ENCODE results near the gene TBC1D2B. TPM values are rescaled to one million over a fixed set of nuclear protein-coding genes. Genes with fewer than 3 reads are reported as not detected.
A peak's percentile ranks its signal among the peaks of the same experiment; 100 is the strongest.

Gene TBC1D2B
- polyA plus RNA-seq, 1 donor (not counting 4 experiments of a cell fraction or from before 2014, with no cell fraction given) = 27.0 TPM

GRCh38 chr15:78055919-78056713 lies 21.4 kb downstream of the TBC1D2B start:
- H2AFZ ChIP-seq (ENCODE audit: control insufficient read depth, low read length) = no peak overlapping the region
- peak overlapping the region; percentile 82 for H3K27ac ChIP-seq (ENCODE audit: control insufficient read depth, insufficient read depth, low read length)
- H3K4me2 ChIP-seq (ENCODE audit: control insufficient read depth, extremely low read depth, insufficient read depth, low read depth, low read length) = peak overlapping the region; percentile 53
- H4K20me1 ChIP-seq (ENCODE audit: control insufficient read depth, extremely low read depth, insufficient read depth, low read length) = no peaks in the 10 kb centered on the region
- DNase-seq (ENCODE audit: low read depth, low spot score) (no peak), FAIRE-seq (no peak)
- H3K27me3 ChIP-seq (ENCODE audit: control insufficient read depth, extremely low read depth, insufficient read depth, low read length) = no peaks in the 10 kb centered on the region
- no peak overlapping the region for H3K4me3 ChIP-seq (ENCODE audit: control insufficient read depth in 2 of 3, extremely low read depth in 1 of 3, insufficient read depth in 2 of 3, low read depth in 1 of 3, low read length in 3 of 3)
- dilution Hi-C loops (cut with MboI; ENCODE audit: extremely low pct_ligation_motif_present, low sequenced_read_pairs) = no loop called here
- H3K79me2 ChIP-seq (ENCODE audit: control insufficient read depth, insufficient read depth, low read length) = peaks cover 46% of the 10 kb centered on the region
- H3K4me1 ChIP-seq (ENCODE audit: control insufficient read depth, extremely low read depth, insufficient read depth, low read length) = peaks cover 26% of the 10 kb centered on the region
- peak overlapping the region; percentile 45 for H3K9ac ChIP-seq (ENCODE audit: control insufficient read depth, extremely low read depth, insufficient read depth, low read length)
- peaks cover 4 to 8% of the 10 kb centered on the region in 2 experiments for H3K36me3 ChIP-seq (ENCODE audit: control insufficient read depth in 2 of 2, extremely low read depth in 1 of 2, insufficient read depth in 2 of 2, low read length in 2 of 2)
- no peaks in the 10 kb centered on the region for H3K9me3 ChIP-seq (ENCODE audit: control insufficient read depth, low read depth, low read length)
- no peak for TF ChIP-seq CTCF (optimal IDR thresholded peaks at IDR 0.05 in 1 of 3, IDR thresholded peaks at IDR 0.05 in 1 of 3, conservative IDR thresholded peaks at IDR 0.05 in 1 of 3; ENCODE audit: extremely low read depth in 1 of 3, insufficient read depth in 2 of 3, low read length in 3 of 3)
- TF ChIP-seq EZH2 (IDR thresholded peaks at IDR 0.05; ENCODE audit: low read length) = no peak
- H3K9me1 ChIP-seq (ENCODE audit: control insufficient read depth, extremely low read depth, insufficient read depth, low read length) = peaks cover 5% of the 10 kb centered on the region

- no peak overlapping the region for H3K4me3 ChIP-seq (ENCODE audit: control insufficient read depth in 2 of 3, extremely low read depth in 1 of 3, insufficient read depth in 2 of 3, low read depth in 1 of 3, low read length in 3 of 3)
- dilution Hi-C loops (cut with MboI; ENCODE audit: extremely low pct_ligation_motif_present, low sequenced_read_pairs) = no loop called here
- no peaks in the 10 kb centered on the region for H3K27me3 ChIP-seq (ENCODE audit: control insufficient read depth, extremely low read depth, insufficient read depth, low read length)
- H3K4me2 ChIP-seq (ENCODE audit: control insufficient read depth, extremely low read depth, insufficient read depth, low read depth, low read length) = no peak overlapping the region
- no peak overlapping the region for H2AFZ ChIP-seq (ENCODE audit: control insufficient read depth, low read length)
- no peak overlapping the region for H3K27ac ChIP-seq (ENCODE audit: control insufficient read depth, insufficient read depth, low read length)
- DNase-seq (ENCODE audit: low read depth, low spot score) (no peak), FAIRE-seq (no peak)
- TF ChIP-seq CTCF (optimal IDR thresholded peaks at IDR 0.05 in 1 of 3, IDR thresholded peaks at IDR 0.05 in 1 of 3, conservative IDR thresholded peaks at IDR 0.05 in 1 of 3; ENCODE audit: extremely low read depth in 1 of 3, insufficient read depth in 2 of 3, low read length in 3 of 3) (no peak), EZH2 (IDR thresholded peaks at IDR 0.05; ENCODE audit: low read length) (no peak)
- H3K9me1 ChIP-seq (ENCODE audit: control insufficient read depth, extremely low read depth, insufficient read depth, low read length) = peaks cover 5% of the 10 kb centered on the region
- no peak overlapping the region for H3K9ac ChIP-seq (ENCODE audit: control insufficient read depth, extremely low read depth, insufficient read depth, low read length)
- H3K79me2 ChIP-seq (ENCODE audit: control insufficient read depth, insufficient read depth, low read length) = peaks cover 43% of the 10 kb centered on the region
- H3K36me3 ChIP-seq (ENCODE audit: control insufficient read depth in 2 of 2, extremely low read depth in 1 of 2, insufficient read depth in 2 of 2, low read length in 2 of 2) = peaks cover 4 to 8% of the 10 kb centered on the region in 2 experiments
- peaks cover 26% of the 10 kb centered on the region for H3K4me1 ChIP-seq (ENCODE audit: control insufficient read depth, extremely low read depth, insufficient read depth, low read length)
- no peaks in the 10 kb centered on the region for H4K20me1 ChIP-seq (ENCODE audit: control insufficient read depth, extremely low read depth, insufficient read depth, low read length)
- no peaks in the 10 kb centered on the region for H3K9me3 ChIP-seq (ENCODE audit: control insufficient read depth, low read depth, low read length)
These were observed 22.5 kb downstream of the TBC1D2B start for GRCh38 chr15:78054966-78055365.

Data from keratinocyte (primary cell).